ENCODE results near the gene SETBP1.

DNA sequence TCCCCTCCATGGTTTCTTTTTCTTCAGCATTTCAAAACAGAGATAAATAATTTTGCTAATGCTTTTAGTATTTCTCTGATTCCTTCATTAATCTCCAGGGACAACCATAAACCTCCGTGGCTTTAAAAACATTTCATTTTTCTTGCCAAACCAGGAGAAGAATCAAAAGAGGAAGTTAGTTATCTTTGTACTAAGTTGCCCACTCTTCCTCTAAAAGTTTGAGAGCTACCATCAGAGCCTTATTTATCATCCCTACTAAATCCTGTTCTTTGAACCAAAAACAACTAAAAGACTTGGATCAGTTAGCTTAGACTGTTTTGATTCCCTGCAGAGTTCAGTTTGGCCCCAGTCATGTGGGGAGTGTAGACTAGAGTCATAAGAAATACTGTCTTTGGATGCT lies 208.4 kb downstream of the SETBP1 start:
- TF ChIP-seq, protein P1, sequence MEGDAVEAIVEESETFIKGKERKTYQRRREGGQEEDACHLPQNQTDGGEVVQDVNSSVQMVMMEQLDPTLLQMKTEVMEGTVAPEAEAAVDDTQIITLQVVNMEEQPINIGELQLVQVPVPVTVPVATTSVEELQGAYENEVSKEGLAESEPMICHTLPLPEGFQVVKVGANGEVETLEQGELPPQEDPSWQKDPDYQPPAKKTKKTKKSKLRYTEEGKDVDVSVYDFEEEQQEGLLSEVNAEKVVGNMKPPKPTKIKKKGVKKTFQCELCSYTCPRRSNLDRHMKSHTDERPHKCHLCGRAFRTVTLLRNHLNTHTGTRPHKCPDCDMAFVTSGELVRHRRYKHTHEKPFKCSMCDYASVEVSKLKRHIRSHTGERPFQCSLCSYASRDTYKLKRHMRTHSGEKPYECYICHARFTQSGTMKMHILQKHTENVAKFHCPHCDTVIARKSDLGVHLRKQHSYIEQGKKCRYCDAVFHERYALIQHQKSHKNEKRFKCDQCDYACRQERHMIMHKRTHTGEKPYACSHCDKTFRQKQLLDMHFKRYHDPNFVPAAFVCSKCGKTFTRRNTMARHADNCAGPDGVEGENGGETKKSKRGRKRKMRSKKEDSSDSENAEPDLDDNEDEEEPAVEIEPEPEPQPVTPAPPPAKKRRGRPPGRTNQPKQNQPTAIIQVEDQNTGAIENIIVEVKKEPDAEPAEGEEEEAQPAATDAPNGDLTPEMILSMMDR (IDR thresholded peaks at IDR 0.05; ENCODE audit: insufficient read depth, low read depth, low read length): no peak
- no peak for TF ChIP-seq EZH2 (IDR thresholded peaks at IDR 0.05; ENCODE audit: insufficient read depth, low read length)

All from astrocyte (in vitro differentiated cells and primary cell).